PC-9 (cell line): ENCODE results near the gene GID8.

Source experiments
- CTCF ChIP-seq: fragments of 200-600 bp; sonication (generic); conservative IDR thresholded peaks from 2 replicates; pipeline ENCODE4 v1.6.1; 2017; ENCODE audit warnings: mixed run types, antibody characterized with exemption, mild to moderate bottlenecking, moderate library complexity
- EZH2 ChIP-seq: fragments of 200-600 bp; sonication (generic); IDR thresholded peaks from 2 replicates; pipeline ENCODE4 v1.8.0; 2017; ENCODE audit warnings: antibody characterized with exemption, low read depth

- TF ChIP-seq CTCF = no peak
- TF ChIP-seq EZH2 = no peak
Observed at GRCh38 chr20:62889871-62890270, 48.1 kb upstream of the GID8 start.
